ENCODE data around the gene INPP5D.
"Not testable (repeated sequence)": the region's sequence is repeated elsewhere in the genome, so short reads cannot be mapped to it uniquely, and the experiment has no call there.

The INPP5D gene

DNA sequence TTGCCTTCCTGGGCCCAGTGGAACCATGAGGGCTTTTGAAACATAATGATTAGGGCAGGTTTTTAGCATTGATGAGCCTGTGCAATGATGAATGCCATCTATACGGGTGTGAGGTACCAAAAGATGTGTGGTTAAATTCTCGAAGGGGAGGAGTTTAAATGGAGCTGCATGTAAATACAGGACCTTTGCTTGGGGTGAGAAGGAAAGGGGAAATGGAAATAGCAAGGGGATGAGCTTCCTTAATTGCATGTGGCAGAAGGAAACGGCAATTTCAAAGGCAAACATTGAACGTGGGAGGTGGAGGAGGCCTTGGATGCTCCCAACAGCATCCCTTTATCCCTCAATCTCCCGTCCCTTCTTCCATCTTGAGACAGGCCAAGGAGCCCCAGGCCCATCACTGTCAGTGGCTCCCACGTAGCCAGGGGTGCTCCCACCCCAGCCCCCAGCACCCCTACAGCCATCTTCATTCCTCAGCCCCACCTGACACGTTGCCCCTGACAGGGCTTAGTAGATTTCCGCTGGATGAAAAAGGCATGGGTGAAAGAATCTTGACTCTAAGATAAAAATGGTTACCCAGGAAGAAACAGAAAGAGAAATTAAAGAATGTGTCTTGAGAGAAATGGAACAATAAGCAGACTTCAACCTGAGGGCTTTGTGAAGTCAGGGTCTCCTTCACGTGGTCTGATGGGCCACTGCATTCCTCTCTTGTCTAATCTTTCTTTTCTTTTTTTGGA lies 32.5 kb downstream of the INPP5D start:
- no peak for DNase-seq (ENCODE audit: low read depth in 2 of 2)

DNA sequence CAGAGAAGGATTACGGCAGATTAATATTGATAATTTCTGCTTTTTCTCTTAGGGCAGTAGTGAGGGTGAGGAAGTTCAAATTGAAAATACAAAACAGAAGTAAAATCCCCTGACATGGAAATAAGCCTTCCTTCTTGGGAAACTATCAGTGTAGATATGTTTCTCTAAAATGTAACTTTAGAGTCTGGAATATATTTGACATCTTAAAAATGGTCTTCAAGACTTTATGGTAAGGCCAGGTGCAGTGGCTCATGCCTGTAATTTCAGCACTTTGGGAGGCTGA lies 33.0 kb downstream of the INPP5D start:
- no peak for DNase-seq (ENCODE audit: low read depth in 2 of 2)

DNA sequence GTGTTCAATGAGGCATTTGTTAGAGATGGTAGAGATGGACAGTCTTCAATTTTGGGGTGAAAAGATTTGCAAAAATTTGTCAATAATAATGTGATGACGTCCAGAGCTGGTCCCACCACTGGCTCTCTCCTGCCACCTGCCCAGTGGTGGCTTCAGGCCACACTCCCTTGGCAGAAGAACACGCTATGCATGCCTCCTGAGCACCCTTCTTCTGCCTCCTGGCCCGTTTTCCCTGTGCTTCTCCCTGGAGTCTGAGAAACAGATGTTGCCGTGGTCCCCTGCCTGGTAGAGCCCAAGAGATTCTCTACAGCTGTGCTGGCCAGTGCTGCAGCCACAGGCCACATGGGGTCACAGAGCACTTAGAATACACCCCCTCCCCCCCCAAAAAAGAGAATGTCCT lies 33.6 kb downstream of the INPP5D start:
- DNase-seq (ENCODE audit: low read depth in 2 of 2): no peak

DNA sequence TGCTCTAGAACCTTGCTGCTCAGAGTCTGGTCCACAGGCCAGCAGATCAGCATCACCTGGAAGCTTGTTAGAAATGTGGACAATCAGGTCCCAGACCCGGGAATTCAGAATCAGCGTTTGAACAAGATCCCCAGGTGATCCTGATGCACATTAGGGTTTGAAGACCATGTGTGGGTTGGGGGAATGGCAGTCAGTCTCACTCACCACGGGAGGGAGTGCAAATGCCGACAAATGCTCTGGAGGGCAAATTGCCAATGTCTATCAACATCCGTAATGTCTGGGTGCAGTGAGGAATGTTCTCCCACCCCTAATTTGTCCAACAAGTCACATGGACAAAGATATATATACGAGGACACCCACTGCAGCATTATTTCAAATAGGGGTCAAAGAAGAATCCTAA lies 34.5 kb downstream of the INPP5D start:
- DNase-seq (ENCODE audit: low read depth in 2 of 2): no peak

DNA sequence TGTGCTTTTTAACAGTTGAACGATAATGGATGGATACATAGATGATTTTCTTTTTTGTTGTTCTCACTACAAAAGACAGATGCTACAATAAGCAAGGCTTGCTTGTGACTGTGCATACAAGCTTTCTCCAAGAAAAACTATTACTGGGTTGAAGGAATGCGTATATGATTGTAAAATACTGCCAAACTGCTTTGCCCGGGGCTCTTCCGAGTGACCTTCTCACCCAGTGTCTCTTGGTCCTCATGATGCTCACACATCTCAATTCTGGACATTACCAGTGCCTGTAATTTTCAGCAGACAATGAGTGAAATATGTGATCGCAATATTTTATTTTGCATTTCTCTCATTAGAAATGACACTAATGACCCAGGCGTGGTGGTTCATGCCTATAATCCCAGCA lies 35.9 kb downstream of the INPP5D start:
- DNase-seq (ENCODE audit: low read depth in 2 of 2): no peak

DNA sequence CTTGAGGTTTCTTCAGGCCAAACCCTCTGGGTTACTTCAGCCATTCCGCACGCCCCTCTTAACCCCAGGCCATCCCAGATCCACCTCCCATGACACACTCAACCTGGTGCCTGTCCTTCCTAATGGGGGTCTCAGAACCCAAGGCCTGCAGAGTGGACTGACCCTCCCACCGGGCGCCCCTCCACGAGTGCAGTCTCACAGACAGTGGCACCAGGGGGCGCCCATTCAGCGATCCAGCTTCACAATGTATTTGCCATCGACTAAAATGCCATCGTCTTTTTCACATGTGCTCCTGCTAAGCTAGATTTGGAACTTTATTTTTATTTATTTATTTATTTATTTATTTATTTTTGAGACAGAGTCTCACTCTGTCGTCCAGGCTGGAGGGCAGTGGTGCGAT lies 38.5 kb downstream of the INPP5D start:
- DNase-seq (ENCODE audit: low read depth in 2 of 2): no peak

DNA sequence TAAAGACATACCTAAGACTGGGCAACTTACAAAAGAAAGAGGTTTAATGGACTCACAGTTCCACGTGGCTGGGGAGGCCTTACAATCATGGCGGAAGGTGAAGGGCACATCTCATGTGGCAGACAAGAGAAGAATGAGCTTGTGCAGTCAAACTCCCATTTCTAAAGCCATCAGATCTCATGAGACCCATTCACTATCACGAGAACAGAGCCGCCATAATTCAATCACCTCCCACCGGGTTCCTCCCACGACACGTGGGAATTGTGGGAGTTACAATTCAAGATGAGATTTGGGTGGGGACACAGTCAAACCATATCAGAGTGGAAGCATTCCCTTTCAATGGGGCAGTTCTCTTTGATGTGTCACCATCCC lies 39.7 kb downstream of the INPP5D start:
- DNase-seq (ENCODE audit: low read depth in 2 of 2): not testable (repeated sequence)

DNA sequence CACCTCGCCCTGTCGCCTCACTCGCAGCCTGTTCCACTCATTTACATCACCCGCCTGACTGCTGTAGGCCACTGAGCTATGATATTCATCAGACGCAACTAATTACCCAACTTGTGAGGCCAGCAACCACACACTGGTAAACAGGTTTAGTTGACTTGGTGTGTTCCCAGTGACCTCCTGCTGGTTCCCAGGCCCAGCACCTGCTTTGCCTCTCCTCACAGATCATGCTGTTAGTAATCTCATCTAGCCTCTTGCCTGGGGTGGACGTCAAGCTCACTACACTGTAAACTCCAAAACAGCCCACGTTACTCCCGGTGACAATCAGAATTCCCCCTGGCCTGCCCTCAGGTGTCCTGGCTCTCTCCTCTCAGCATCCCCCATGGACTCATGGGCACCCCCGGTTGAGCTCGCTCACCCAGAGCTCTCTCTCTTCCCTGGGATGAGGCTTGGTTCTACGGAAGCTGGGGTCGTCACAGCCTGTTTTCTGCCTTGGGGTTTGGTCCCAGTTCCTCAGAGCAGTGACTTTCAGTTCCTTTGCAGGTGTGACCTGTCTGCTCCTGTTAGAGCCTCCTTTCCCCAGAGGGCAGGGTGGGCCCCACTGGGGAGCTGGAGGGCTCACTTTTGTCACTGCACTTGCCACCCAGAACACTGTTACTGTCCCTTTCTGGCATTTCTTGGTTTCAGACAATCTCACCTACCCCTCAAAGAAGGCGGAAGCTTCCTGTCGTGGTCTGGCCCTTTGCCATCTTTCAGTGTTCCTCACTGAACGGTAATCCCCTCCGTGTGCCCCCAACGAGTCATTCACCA lies 40.3 kb downstream of the INPP5D start:
- DNase-seq (ENCODE audit: low read depth in 2 of 2): no peak

DNA sequence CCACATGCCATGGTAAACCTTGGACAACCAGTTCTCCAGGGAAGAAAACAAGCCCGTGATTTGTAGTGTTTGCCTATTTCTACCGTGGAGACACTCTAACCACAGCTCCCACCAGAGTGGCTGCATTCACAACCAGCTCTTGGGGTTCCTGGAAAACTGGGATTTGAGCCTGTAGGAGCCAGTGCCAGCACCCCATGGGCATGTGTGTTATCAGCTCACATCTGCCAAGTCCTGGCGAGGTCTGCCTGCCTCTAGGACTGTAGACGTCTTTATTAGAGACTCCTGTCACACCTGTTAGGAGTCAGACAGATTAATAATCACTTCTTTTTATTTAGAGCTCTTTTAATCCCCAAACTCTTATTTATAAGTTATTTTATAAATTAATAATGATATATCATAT lies 41.0 kb downstream of the INPP5D start:
- no peak for DNase-seq (ENCODE audit: low read depth in 2 of 2)

DNA sequence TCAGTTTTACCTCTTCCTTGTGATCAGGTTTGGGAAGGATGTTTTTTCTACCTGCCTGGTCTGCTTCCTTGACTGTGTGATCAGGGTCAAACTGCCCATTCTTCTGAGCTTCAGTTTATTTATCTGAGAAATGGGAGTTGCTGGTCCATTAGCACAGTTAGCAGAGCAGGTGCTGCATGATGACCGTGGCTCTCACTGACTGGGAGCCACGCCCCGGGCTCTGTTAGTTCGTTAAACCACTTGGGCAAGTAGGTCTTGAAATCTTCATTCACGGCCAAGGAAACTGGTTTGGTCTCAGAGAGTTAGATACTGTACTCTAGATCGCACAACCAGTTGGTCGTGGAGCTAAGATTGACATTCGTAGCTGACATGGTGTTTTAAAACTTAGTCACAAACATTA lies 41.7 kb downstream of the INPP5D start:
- DNase-seq (ENCODE audit: low read depth in 2 of 2): no peak

DNA sequence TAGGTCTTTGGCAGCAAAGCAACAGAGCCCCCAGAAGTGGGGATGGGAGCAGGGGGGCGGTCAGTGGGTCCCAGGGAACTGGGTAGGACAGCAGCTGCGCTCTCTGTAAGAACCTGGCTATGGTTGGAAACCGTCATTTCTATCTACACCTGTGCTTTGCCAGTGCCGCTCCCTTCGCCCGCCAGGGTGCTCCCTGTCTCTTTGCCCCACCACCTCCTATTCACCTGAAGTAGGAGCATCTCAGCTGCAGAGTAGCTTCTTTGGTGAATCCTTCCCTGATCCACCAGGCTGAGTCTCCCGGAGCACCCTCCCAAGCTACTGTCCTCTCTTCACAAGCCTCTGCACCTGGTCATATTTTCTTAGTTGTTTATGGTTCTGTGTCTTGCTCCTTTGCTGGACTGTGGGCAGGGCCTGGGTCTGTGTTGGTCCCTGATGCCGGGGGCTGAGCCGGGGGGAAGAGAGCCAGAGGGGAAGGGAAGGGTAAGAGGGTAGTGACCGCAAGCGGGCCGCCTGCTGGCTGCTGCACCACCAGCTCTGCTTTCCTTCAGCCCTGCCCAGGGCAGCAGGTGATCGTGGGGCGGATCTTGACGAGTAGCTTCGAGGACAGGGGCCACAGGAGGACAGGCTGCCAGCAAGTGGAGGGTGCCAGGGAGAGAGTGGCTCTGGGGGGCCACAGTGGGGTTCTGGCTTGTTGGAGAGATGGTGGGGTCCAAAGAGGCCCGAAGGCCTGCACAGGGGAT lies 45.2 kb downstream of the INPP5D start:
- no peak for DNase-seq (ENCODE audit: low read depth in 2 of 2)

DNA sequence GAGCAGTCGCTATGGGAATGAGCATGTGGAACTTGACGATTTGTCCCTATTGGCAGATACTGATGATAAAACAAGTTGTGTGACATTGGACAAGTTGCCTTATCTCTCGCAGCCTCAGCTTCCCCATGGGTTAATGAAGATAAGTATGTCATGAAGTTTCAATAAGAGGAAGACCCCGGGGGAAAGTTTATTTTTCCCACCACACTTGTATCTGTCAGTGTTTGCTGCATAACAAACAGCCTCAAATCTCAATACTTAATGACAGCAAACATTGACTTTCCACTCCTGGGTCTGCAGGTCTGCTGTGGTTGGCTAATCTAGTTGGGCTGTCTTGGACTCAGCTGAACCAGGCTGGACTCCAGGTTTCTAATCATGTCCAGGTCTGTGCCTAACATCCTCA lies 45.8 kb downstream of the INPP5D start:
- no peak for DNase-seq (ENCODE audit: low read depth in 2 of 2)

DNA sequence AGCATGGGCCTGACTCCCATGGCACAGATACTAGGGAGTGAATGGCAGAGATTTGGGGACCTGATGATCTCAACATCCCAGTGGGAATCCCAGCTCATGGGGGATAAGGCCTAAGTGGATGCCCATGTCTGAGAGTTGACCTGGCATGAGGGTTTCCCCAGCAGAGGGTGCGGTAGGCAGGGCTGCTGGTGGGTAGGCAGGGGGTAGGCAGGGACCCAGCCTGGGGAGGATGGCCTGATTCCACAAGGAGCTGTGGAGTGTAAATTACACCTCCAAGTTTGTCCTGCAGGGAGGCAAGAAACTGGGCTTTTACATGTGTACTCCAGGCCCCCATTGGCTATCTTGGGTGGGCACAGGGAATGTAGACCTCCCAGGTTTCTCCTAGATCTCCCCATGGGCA lies 46.9 kb downstream of the INPP5D start:
- DNase-seq (ENCODE audit: low read depth in 2 of 2): no peak

DNA sequence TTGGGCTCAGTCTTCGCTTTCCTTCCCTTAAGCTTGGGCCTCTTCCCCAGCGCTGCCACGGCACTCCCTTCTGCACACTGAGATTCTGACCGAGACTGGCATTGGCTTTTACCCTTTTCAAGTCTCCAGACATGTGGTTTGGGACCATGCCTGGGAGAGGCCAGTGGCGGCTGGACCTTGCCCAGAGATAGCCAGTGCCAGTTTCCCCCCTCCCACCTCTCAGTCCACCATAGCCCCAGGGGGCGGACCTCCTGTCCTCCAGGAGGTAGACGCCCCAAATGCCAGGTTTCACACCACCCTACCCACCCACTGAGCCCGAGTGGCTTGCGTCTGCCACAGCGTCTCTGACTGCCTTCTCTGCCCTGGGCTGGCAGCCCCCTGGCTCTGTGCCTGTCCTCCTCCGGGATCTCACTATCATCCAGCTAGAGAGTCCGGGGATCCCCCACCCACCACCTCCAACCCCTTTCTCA lies 47.7 kb downstream of the INPP5D start:
- DNase-seq (ENCODE audit: low read depth in 2 of 2): no peak

DNA sequence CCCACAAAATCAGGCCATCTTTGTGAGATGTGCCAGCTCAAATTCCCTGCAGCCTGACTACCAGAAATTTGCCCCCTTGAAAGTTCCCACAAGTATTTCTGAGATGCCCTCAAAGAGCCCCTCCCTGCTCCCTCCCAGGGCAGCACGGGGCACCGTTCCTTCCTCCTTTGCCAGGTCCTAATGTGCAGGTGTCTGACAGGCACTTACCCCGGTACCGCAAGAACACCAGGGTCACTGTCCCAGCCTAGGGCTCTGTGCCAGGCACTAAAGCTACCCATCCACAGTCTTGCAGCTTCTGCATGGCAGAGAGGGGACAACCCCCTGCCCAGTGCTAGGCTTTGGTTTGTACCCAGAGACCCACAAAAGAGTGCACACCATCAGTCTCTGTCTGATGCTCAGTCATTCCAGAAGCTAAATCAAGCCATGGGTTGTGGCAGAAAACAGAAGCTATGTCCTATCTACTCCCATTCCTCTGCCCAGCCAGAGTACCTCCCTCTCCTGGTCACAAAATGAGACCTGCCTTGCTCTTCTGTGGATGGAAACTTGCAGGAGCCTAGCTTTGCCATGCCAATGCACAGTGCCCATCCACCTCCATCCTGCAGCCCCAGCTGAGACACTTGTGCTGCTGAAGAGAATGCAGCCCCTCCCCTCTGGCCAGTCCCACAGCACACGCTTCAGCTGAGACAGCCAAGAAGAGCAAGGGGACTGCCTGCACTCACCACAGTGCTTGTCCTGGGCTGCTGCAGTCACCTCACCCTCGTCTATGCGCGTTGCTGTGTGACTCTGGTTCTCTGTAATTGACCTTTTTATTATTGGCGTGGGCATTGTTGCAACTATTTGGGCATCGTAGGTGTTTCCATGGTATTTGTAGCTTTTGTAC lies 48.7 kb downstream of the INPP5D start:
- DNase-seq (ENCODE audit: low read depth in 2 of 2): no peak

DNA sequence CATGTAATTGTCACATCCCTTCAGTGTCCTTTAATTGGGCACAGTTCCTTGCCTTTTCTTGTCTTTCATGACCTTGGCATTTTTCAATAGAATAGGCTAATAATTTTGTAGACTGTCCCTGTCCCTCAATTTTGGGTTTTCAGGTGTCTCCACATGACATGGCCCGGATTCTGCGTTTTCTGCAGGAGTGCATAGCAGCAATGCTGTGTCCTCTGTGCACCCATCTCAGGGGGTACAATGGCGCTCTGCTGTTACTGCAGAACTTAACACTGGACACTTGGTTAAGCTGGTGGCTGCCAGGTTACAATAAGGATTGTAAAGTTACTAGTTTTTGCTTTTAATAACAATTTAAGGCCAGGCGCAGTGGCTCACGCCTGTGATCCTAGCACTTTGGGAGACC lies 51.3 kb downstream of the INPP5D start:
- no peak for DNase-seq (ENCODE audit: low read depth in 2 of 2)

DNA sequence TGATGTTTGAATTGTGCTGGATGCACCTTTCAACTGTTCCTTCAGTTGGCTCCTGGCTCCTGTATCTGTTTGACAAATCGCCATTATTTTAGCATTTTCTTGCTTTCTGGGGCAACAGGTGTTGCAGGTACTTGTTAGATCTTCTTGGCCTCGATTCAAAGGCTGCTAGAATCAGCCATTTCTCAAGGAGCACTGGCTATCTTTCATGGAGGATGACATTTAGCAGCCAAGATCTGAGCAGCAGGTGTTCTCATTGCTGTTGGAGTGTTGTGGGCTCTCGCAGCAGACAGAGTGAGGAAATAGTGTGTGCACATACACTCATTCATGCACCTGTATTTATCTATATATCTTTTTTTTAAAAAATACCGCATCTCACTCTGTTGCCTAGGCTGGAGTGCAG lies 52.2 kb downstream of the INPP5D start:
- no peak for DNase-seq (ENCODE audit: low read depth in 2 of 2)

DNA sequence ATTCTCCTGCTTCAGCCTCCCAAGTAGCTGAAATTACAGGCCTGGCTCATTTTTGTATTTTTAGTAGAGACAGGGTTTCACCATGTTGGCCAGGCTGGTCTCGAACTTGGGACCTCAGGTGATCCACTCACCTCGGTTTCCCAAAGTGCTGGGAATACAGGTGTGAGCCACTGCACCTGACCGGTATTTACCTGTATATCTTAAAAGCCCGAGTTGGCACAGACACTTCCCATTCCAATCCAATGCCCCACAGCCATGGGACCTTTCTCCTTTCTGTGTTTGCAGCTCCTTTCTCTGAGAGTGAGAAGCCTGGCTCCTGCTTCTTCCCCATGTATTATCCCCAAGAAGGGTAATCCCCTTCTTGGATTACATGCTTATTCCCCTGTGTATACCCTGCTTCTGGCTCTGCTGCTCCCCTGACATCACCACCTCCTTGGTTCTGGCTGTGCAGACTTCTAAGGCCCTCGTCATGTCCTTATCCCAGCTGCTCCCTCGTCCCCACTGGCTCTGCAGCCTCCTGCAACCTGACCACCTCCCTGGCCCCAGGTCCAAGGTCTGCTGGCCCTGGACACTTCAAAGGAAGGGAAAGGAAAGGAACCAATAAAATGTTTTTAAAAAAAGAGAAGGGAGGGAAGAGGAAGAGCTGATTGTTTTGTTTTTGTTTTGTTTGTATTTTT lies 52.8 kb downstream of the INPP5D start:
- no peak for DNase-seq (ENCODE audit: low read depth in 2 of 2)

DNA sequence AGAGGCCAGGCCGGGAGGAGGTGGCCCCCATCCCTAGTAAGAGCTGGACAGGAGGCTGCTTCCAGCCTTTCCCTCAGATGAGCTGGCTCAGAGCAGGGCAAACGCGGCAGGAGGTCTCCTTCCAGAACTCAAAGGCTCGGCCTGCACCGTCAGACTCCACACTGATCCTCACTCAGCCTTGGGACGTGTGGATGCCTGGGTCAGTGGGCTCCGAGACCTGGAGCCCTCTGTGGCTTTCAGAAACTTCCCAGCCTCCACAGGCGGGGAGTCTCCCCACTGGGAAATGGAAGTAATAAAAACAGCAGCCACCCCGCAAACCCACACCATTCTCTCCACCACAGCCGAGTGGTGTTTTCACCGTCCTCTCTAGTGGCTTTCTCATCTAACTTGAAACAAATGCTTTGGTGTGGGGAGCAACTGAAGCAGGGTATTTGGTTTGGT lies 54.3 kb downstream of the INPP5D start:
- DNase-seq (ENCODE audit: low read depth in 2 of 2): no peak

DNA sequence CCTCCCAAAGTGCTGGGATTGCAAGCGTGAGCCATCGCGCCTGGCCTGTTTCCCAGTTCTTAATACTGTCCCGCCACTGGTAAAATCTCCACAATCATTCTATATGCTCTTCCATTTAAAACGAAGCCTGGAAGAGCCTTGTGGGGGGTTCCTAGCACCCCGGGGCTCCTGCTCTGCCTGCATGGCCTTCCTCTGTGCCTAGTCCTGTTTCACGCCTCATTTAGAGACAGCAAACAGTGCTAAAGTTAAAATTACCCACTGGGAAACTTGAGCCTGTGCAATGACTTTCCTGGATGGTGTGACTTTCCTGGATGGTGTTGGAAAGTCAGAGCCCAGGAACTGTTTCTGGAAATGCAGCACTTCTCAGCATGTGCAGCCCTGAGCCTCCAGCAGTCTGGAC lies 55.0 kb downstream of the INPP5D start:
- DNase-seq (ENCODE audit: low read depth in 2 of 2): no peak

DNA sequence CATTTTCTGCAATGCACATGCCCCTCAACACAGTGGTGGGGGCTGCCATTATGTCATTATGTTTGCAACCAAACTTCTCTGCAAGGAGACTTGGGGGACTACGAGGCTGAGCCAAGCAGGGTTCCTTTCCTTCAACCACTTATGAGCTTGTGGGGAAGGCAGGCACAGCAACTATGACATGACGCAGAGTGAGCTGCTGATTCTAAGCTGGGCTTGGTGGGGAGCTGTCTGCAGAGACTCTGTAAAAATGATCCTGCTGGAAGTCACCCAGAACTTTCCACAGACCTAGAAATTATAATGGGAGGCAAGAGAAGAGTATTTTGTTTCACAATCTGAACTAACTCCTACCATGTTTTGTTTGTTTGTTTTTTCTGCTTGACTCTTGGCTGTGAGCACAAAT lies 55.6 kb downstream of the INPP5D start:
- DNase-seq (ENCODE audit: low read depth in 2 of 2): no peak
